CD4-positive, CD25-positive, alpha-beta regulatory T cell (primary cell): ENCODE data around the gene ATXN1. TPM values are rescaled to one million over a fixed set of nuclear protein-coding genes. Genes with fewer than 3 reads are reported as not detected.

Experiments
- ATAC-seq, 2 donors: fragments of 150-1000 bp; cut with Tn5 transposase; one replicate each; pipeline ENCODE4 v1.10.0; 2021; ENCODE audit warnings: low read depth in 2 of 2, moderate number of reproducible peaks in 2 of 2, moderate library complexity in 1 of 2
- DNase-seq, 3 donors: peaks; one replicate each; pipeline versions ENCODE4 v3.0.0 to v3.0.0-alpha.2; 2012 to 2022; ENCODE audit warnings: mixed read lengths in 1 of 3
- H3K27ac ChIP-seq: one replicate; pipeline ENCODE4 v1.7.0; 2013; ENCODE audit warnings: mild to moderate bottlenecking, low read length; ENCODE audit not compliant: insufficient read depth, poor library complexity, severe bottlenecking
- H3K27me3 ChIP-seq: one replicate; pipeline ENCODE4 v1.7.0; 2013; ENCODE audit warnings: low read length; ENCODE audit not compliant: control insufficient read depth, insufficient read depth
- H3K36me3 ChIP-seq: one replicate; pipeline ENCODE4 v1.7.0; 2013; ENCODE audit warnings: mild to moderate bottlenecking, low read length, moderate library complexity; ENCODE audit not compliant: control insufficient read depth, insufficient read depth
- H3K4me1 ChIP-seq: 2 replicates; pipeline ENCODE4 v1.7.0; 2013; ENCODE audit warnings: mild to moderate bottlenecking, low read length; ENCODE audit not compliant: insufficient read depth, control insufficient read depth, poor library complexity, severe bottlenecking
- H3K4me3 ChIP-seq: one replicate; pipeline ENCODE4 v1.7.0; 2013; ENCODE audit warnings: low read depth, mild to moderate bottlenecking, low read length, moderate library complexity
- H3K9me3 ChIP-seq, 2 experiments: 1 replicate in 1 of 2; 2 replicates in 1 of 2; pipeline ENCODE4 v1.7.0; 2013; ENCODE audit warnings: low read length in 2 of 2, mild to moderate bottlenecking in 1 of 2, moderate library complexity in 1 of 2; ENCODE audit not compliant: control insufficient read depth in 2 of 2
- H3K27ac Mint-ChIP-seq, 3 donors: one replicate each; pipeline ENCODE4 v1.8.0; 2020 to 2022; ENCODE audit warnings: mild to moderate bottlenecking in 3 of 3, mixed read lengths in 3 of 3, moderate library complexity in 2 of 3
- H3K27me3 Mint-ChIP-seq: one replicate; pipeline ENCODE4 v1.8.0; 2022; ENCODE audit warnings: mild to moderate bottlenecking, mixed read lengths
- H3K36me3 Mint-ChIP-seq: one replicate; pipeline ENCODE4 v1.8.0; 2020; ENCODE audit warnings: mixed read lengths
- H3K4me1 Mint-ChIP-seq, 4 donors: one replicate each; pipeline ENCODE4 v1.8.0; 2020 to 2022; ENCODE audit warnings: mixed read lengths in 4 of 4, mild to moderate bottlenecking in 1 of 4
- H3K4me3 Mint-ChIP-seq, 4 donors: one replicate each; pipeline ENCODE4 v1.8.0; 2020 to 2022; ENCODE audit warnings: mild to moderate bottlenecking in 4 of 4, mixed read lengths in 4 of 4, moderate library complexity in 3 of 4
- H3K9me3 Mint-ChIP-seq, 7 donors: one replicate each; pipeline ENCODE4 v1.8.0; 2020 to 2022; ENCODE audit warnings: mixed read lengths in 7 of 7, mild to moderate bottlenecking in 3 of 7, moderate library complexity in 2 of 7
- polyA plus RNA-seq, 4 donors: library from polyadenylated mRNA; unstranded; fragments of 300-500 nt; fragmentation: Illumina TruSeq; gene quantifications; one replicate each; pipeline ENCODE4 v1.2.3, GENCODE V29; 2021
- total RNA-seq: library from RNA; stranded (reverse); gene quantifications from one replicate; pipeline ENCODE4 v1.2.3, GENCODE V29; 2022

The ATXN1 gene
- total and polyA plus RNA-seq, 5 donors from 2014 or later, result 15.8 to 191 (median 19.2) TPM

- no peaks in the 10 kb centered on the region for H3K27me3 ChIP-seq
- H3K27me3 Mint-ChIP-seq, result no peaks in the 10 kb centered on the region
- no peak overlapping the region for H3K27ac ChIP-seq
- H3K4me1 Mint-ChIP-seq, result peaks cover 28 to 41% (median 33%) of the 10 kb centered on the region in 4 donors
- H3K36me3 ChIP-seq, result no peaks in the 10 kb centered on the region
- ATAC-seq, result no peak
- no peak overlapping the region for H3K4me3 Mint-ChIP-seq
- DNase-seq, result no peak
- no peaks in the 10 kb centered on the region for H3K9me3 ChIP-seq
- no peaks in the 10 kb centered on the region for H3K4me1 ChIP-seq
- H3K27ac Mint-ChIP-seq, result peak overlapping the region in 2 of 3 donors; percentile 15 to 43
- H3K36me3 Mint-ChIP-seq, result peaks cover 40% of the 10 kb centered on the region
- no peaks in the 10 kb centered on the region for H3K9me3 Mint-ChIP-seq
- H3K4me3 ChIP-seq, result no peak overlapping the region
Observed at GRCh38 chr6:16572317-16572716, 188.9 kb downstream of the ATXN1 start.

DNA sequence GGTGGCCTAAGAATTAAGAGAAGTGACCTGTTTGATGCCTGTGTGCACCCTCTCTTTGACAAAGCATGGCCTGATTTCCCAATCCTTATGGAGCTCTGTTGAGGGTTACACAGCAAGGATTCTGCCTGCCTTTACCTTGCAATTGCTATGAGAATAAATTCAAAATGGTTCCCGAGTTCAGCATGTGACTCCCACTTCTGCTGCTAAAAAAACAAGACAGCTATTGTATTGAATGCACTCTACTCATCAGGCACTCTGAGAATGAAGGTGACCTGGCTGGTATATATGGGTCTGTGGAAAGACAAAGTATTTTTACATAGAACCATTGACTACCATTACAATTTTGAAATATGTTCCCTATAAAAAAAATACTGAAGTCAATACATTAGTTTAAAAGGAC lies 190.3 kb downstream of the ATXN1 start:
- peaks cover 24 to 35% (median 30%) of the 10 kb centered on the region in 4 donors for H3K4me1 Mint-ChIP-seq
- no peaks in the 10 kb centered on the region for H3K9me3 ChIP-seq
- no peaks in the 10 kb centered on the region for H3K4me1 ChIP-seq
- no peaks in the 10 kb centered on the region for H3K9me3 Mint-ChIP-seq
- no peaks in the 10 kb centered on the region for H3K27me3 Mint-ChIP-seq
- no peak for ATAC-seq
- H3K4me3 ChIP-seq, result no peak overlapping the region
- H3K36me3 ChIP-seq, result no peaks in the 10 kb centered on the region
- DNase-seq, result no peak
- peaks cover 31% of the 10 kb centered on the region for H3K36me3 Mint-ChIP-seq
- no peaks in the 10 kb centered on the region for H3K27me3 ChIP-seq
- H3K27ac ChIP-seq, result no peak overlapping the region
- no peak overlapping the region for H3K27ac Mint-ChIP-seq
- H3K4me3 Mint-ChIP-seq, result no peak overlapping the region

DNA sequence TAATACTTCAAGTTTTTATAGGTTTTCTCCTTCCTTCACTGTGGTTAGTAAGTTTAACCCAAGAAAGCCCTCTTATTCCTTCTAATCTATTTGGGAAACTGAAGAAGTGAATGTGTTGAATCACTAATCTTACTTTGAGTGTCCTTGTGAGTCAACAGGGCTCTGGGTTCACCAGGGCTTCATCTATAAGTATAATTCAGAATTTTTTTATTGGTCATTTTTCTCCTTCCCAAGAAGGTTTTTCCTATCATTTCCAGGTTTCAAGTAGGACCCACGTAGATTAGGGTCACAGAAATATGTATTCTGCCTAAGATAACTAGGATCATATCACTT lies 191.1 kb downstream of the ATXN1 start:
- Histone ChIP-seq H3K36me3 (peaks cover under 1% of the 10 kb centered on the region), H3K4me3 (no peak overlapping the region), H3K4me1 (no peaks in the 10 kb centered on the region), H3K27me3 (no peaks in the 10 kb centered on the region), H3K9me3 (no peaks in the 10 kb centered on the region), H3K27ac (no peak overlapping the region)
- Mint-ChIP-seq H3K27me3 (no peaks in the 10 kb centered on the region), H3K9me3 (no peaks in the 10 kb centered on the region), H3K4me3 (no peak overlapping the region), H3K4me1 (peaks cover 17 to 32% (median 24%) of the 10 kb centered on the region in 4 donors), H3K27ac (no peak overlapping the region), H3K36me3 (peaks cover 26% of the 10 kb centered on the region)
- ATAC-seq, result no peak
- no peak for DNase-seq

DNA sequence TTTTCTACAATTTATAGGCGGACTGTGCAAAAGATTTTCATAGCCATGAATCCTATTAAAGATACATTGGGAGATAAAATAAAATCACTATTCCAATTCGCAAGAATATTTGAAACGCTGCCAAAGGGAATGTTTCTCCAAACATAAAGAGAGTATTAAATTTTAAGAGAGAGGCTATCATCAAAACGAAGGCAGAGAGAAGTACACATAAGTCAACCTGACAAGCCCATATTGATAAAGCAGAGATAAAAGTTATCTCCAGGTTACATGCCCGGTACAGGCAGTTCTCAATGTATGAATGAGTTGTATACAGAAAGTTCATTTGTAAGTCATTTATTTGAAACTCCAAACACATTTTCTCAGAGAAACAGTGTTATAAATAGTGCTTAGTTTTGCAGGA lies 193.1 kb downstream of the ATXN1 start:
- Mint-ChIP-seq H3K4me3 (no peak overlapping the region), H3K27ac (no peak overlapping the region), H3K36me3 (peaks cover 28% of the 10 kb centered on the region), H3K4me1 (peaks cover 16 to 26% (median 20%) of the 10 kb centered on the region in 4 donors), H3K9me3 (no peaks in the 10 kb centered on the region), H3K27me3 (no peaks in the 10 kb centered on the region)
- Histone ChIP-seq H3K9me3 (no peaks in the 10 kb centered on the region), H3K4me3 (no peak overlapping the region), H3K27ac (no peak overlapping the region), H3K36me3 (peaks cover 8% of the 10 kb centered on the region), H3K4me1 (no peaks in the 10 kb centered on the region), H3K27me3 (no peaks in the 10 kb centered on the region)
- ATAC-seq (no peak), DNase-seq (no peak)

DNA sequence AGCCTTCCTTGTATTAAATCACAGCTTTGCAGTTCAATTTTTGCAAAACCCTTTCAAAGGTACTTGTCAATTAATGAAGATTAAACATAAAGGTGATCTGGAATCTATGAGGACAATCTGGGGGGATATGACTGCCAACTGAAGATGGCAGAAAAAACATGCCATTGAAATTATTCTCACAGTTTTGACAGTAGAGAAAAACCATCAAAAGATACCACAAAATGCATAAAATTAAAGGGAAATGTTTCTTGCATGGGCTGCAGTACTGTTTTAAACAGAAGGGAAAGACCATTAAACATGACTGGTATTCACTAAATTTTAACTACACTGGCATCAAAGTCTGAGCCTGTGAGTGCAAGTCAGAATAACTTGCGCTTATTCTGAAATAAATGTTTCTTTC lies 194.2 kb downstream of the ATXN1 start:
- ATAC-seq, result no peak
- Mint-ChIP-seq H3K36me3 (peaks cover 28% of the 10 kb centered on the region), H3K4me1 (peaks cover 8 to 16% (median 12%) of the 10 kb centered on the region in 4 donors)

GRCh38 chr6:16564436-16564835 lies 196.8 kb downstream of the ATXN1 start:
- Mint-ChIP-seq H3K4me3 (no peak overlapping the region), H3K36me3 (peaks cover 14% of the 10 kb centered on the region), H3K27me3 (no peaks in the 10 kb centered on the region), H3K9me3 (no peaks in the 10 kb centered on the region), H3K27ac (peak overlapping the region in 1 of 3 donors; percentile 66), H3K4me1 (peaks cover 8 to 16% (median 11%) of the 10 kb centered on the region in 4 donors)
- DNase-seq, result no peak
- Histone ChIP-seq H3K27me3 (no peaks in the 10 kb centered on the region), H3K4me1 (no peaks in the 10 kb centered on the region), H3K27ac (no peak overlapping the region), H3K9me3 (no peaks in the 10 kb centered on the region), H3K4me3 (no peak overlapping the region), H3K36me3 (peaks cover 8% of the 10 kb centered on the region)
- ATAC-seq, result no peak

More for the DNA sequence above, 194.2 kb downstream of the ATXN1 start:
- no peak for DNase-seq
- no peak overlapping the region for H3K4me3 Mint-ChIP-seq
- no peaks in the 10 kb centered on the region for H3K9me3 Mint-ChIP-seq
- no peaks in the 10 kb centered on the region for H3K9me3 ChIP-seq
- H3K4me1 ChIP-seq, result no peaks in the 10 kb centered on the region
- no peaks in the 10 kb centered on the region for H3K27me3 Mint-ChIP-seq
- H3K27me3 ChIP-seq, result no peaks in the 10 kb centered on the region
- H3K27ac Mint-ChIP-seq, result no peak overlapping the region
- H3K4me3 ChIP-seq, result no peak overlapping the region
- peaks cover 8% of the 10 kb centered on the region for H3K36me3 ChIP-seq
- H3K27ac ChIP-seq, result no peak overlapping the region

- no peaks in the 10 kb centered on the region for H3K9me3 ChIP-seq
- no peaks in the 10 kb centered on the region for H3K4me1 ChIP-seq
- Mint-ChIP-seq H3K9me3 (no peaks in the 10 kb centered on the region), H3K4me1 (peaks cover 8 to 13% (median 10%) of the 10 kb centered on the region in 4 donors), H3K36me3 (peaks cover 14% of the 10 kb centered on the region), H3K4me3 (no peak overlapping the region), H3K27ac (peak overlapping the region in 1 of 3 donors; percentile 66), H3K27me3 (no peaks in the 10 kb centered on the region)
- DNase-seq (no peak), ATAC-seq (no peak)
- no peak overlapping the region for H3K27ac ChIP-seq
- H3K4me3 ChIP-seq, result no peak overlapping the region
- H3K36me3 ChIP-seq, result peaks cover 8% of the 10 kb centered on the region
- H3K27me3 ChIP-seq, result no peaks in the 10 kb centered on the region
Observed at GRCh38 chr6:16563628-16564240, 197.5 kb downstream of the ATXN1 start.

DNA sequence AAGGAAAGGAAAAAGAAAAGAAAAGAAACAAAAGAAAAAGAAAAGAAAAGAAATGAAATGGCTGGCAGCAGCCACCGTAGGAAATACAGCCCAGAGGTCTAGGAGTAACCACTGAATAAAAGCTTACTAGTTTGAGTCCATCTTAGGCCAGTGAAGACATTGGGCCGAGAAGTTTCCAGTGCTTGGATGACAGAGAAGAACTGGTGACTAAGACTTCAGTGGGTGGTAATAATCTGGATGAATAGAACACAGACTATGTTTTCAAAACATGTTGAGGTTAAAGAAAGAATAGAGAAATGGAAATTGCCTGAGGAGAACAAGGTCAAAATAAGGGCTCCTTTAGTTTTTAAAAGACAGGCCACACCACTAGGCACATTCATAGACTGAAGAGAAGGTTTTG lies 198.8 kb downstream of the ATXN1 start:
- no peak for ATAC-seq
- no peak for DNase-seq
- peaks cover 0 to 8% (median 5%) of the 10 kb centered on the region in 4 donors for H3K4me1 Mint-ChIP-seq

More for the DNA sequence above, 198.8 kb downstream of the ATXN1 start:
- Mint-ChIP-seq H3K27me3 (no peaks in the 10 kb centered on the region), H3K36me3 (peaks cover 18% of the 10 kb centered on the region), H3K9me3 (no peaks in the 10 kb centered on the region), H3K4me3 (no peak overlapping the region), H3K27ac (no peak overlapping the region)
- Histone ChIP-seq H3K4me1 (no peaks in the 10 kb centered on the region), H3K9me3 (no peaks in the 10 kb centered on the region), H3K27ac (no peak overlapping the region), H3K4me3 (no peak overlapping the region), H3K27me3 (no peaks in the 10 kb centered on the region), H3K36me3 (peaks cover 8% of the 10 kb centered on the region)
